K562 (cell line): ENCODE results near the gene COPS9. TPM values are rescaled to one million over a fixed set of nuclear protein-coding genes. Genes with fewer than 3 reads are reported as not detected.

Experiments
- ATAC-seq: fragments of 200-7000 bp; cut with Tn5 transposase; 3 replicates; pipeline ENCODE4 v1.9.1; 2020; ENCODE audit warnings: moderate library complexity
- BruUV-seq: library from RNA; stranded (reverse); fragments of 400-500 nt; replicated peaks from 2 replicates; lab custom pipeline; 2021; lab: Mats Ljungman, UMichigan
- CTCF ChIA-PET: fragments of 300-600 bp; formaldehyde crosslinking; extraction: SDS; loops from one replicate; lab custom pipeline; 2021; ENCODE audit warnings: low intra/inter-chr PET ratio; lab: Yijun Ruan, JAX
- POLR2A ChIA-PET: fragments of 300-600, 350-650 bp; sonication (Branson Sonifier 250); formaldehyde crosslinking; extraction: SDS; loops from one replicate; lab custom pipeline; 2021; ENCODE audit warnings: antibody characterized with exemption, inconsistent platforms; lab: Yijun Ruan, JAX
- DNase-seq, 4 experiments: peaks; one replicate each; pipeline versions ENCODE4 v3.0.0 to v3.0.0-alpha.2; 2011 to 2018; ENCODE audit warnings: low spot score in 3 of 4, mixed read lengths in 3 of 4; ENCODE audit errors: extremely low read depth in 1 of 4
- FAIRE-seq: peaks from 2 replicates; lab custom pipeline; 2011; peaks lifted over from hg19 to GRCh38; lab: Jason Lieb, UNC
- H2AFZ ChIP-seq: 2 replicates; pipeline ENCODE4 v1.6.0; 2011; ENCODE audit warnings: low read depth, low read length, control low read depth, inconsistent platforms
- H3K27ac ChIP-seq: fragments of 200-600 bp; 3 replicates; pipeline ENCODE4 v1.8.0; 2011; ENCODE audit warnings: low read depth, mild to moderate bottlenecking, control low read depth, inconsistent platforms, low read length, moderate library complexity, mixed read lengths; ENCODE audit errors: extremely low read depth
- H3K27me3 ChIP-seq, 2 experiments: fragments of 300-600 bp in 1 of 2; 2 replicates in 1 of 2; 3 replicates in 1 of 2; pipeline versions ENCODE4 v1.6.0 to v1.8.0; 2011; ENCODE audit warnings: inconsistent platforms in 2 of 2, low read length in 2 of 2, mild to moderate bottlenecking in 1 of 2, mixed read lengths in 1 of 2, moderate library complexity in 1 of 2; ENCODE audit not compliant: control insufficient read depth in 2 of 2, insufficient read depth in 2 of 2
- H3K36me3 ChIP-seq: fragments of 300-600 bp; 3 replicates; pipeline ENCODE4 v1.8.0; 2011; ENCODE audit warnings: mild to moderate bottlenecking, low read length, inconsistent platforms; ENCODE audit not compliant: control insufficient read depth, insufficient read depth
- H3K4me1 ChIP-seq, 2 experiments: fragments of 200-600 bp in 1 of 2; replicated peaks in 1 of 2; 2 replicates in 1 of 2; 3 replicates in 1 of 2; pipeline versions ENCODE4 v1.5.1 to v1.8.0; 2011; ENCODE audit warnings: inconsistent platforms in 2 of 2, low read length in 2 of 2, mild to moderate bottlenecking in 1 of 2, mixed read lengths in 1 of 2, moderate library complexity in 1 of 2; ENCODE audit not compliant: control insufficient read depth in 2 of 2, insufficient read depth in 2 of 2
- H3K4me2 ChIP-seq: 2 replicates; pipeline ENCODE4 v1.6.1; 2011; ENCODE audit warnings: low read length, control low read depth, inconsistent platforms, mixed read lengths; ENCODE audit not compliant: insufficient read depth
- H3K4me3 ChIP-seq: fragments of 200-600 bp; sonication (generic), shearing (Covaris generic); 2 replicates; pipeline ENCODE4 v1.5.1; 2016; ENCODE audit warnings: control low read depth, inconsistent platforms
- H3K79me2 ChIP-seq: fragments of 200-600 bp; 3 replicates; pipeline ENCODE4 v1.8.0; 2011; ENCODE audit warnings: low read length, inconsistent platforms; ENCODE audit not compliant: control insufficient read depth, insufficient read depth
- H3K9ac ChIP-seq, 2 experiments: 2 replicates each; pipeline versions ENCODE4 v1.6.0 to v1.6.1; 2011; ENCODE audit warnings: low read depth in 2 of 2, low read length in 2 of 2, control low read depth in 1 of 2, inconsistent platforms in 1 of 2, mild to moderate bottlenecking in 1 of 2, mixed read lengths in 1 of 2; ENCODE audit not compliant: insufficient read depth in 1 of 2
- H3K9me1 ChIP-seq: one replicate; pipeline ENCODE4 v1.6.0; 2011; ENCODE audit warnings: inconsistent platforms, mild to moderate bottlenecking, low read length, moderate library complexity; ENCODE audit not compliant: control insufficient read depth, insufficient read depth
- H3K9me3 ChIP-seq: replicated peaks from 2 replicates; pipeline ENCODE4 v1.5.1; 2011; ENCODE audit warnings: low read depth, low read length, inconsistent platforms; ENCODE audit not compliant: control insufficient read depth, insufficient read depth
- H4K20me1 ChIP-seq: replicated peaks from 2 replicates; pipeline ENCODE4 v1.6.1; 2011; ENCODE audit warnings: low read length, inconsistent platforms, mixed read lengths; ENCODE audit not compliant: control insufficient read depth, insufficient read depth
- E2F8 ChIP-seq: fragments of 450-650 bp; IDR thresholded peaks from 2 replicates; pipeline ENCODE4 v1.7.1; 2018; ENCODE audit warnings: mild to moderate bottlenecking, low read depth; ENCODE audit not compliant: partially characterized antibody
- MCM7 ChIP-seq, 2 experiments: fragments of 450-650 bp; IDR thresholded peaks; 2 replicates each; pipeline ENCODE4 v1.6.1; 2016 to 2018
- RBM15 ChIP-seq: fragments of 200-400 bp; formaldehyde crosslinking; IDR thresholded peaks from 2 replicates; pipeline ENCODE4 v1.6.1; 2018; ENCODE audit warnings: mild to moderate bottlenecking, low read length, moderate library complexity; ENCODE audit not compliant: insufficient read depth
- RBM34 ChIP-seq: fragments of 200-400 bp; formaldehyde crosslinking; IDR thresholded peaks from 2 replicates; pipeline ENCODE4 v1.6.1; 2018; ENCODE audit warnings: low read length, borderline replicate concordance; ENCODE audit not compliant: insufficient read depth
- THAP12 ChIP-seq: fragments of 250-450 bp; sonication (Bioruptor Pico); IDR thresholded peaks from 2 replicates; pipeline ENCODE4 v1.9.0; 2021; ENCODE audit warnings: mild to moderate bottlenecking, inconsistent platforms
- ZNF408 ChIP-seq: fragments of 250-450 bp; sonication (Bioruptor Pico); IDR thresholded peaks from 2 replicates; pipeline ENCODE4 v1.4.0; 2020; ENCODE audit warnings: low read depth, mild to moderate bottlenecking, moderate library complexity
- WGBS: fragments of 100-300 bp; shearing (Covaris generic); methylation state at CpG from one replicate; pipeline ENCODE4 v1.1.6; 2016; ENCODE audit warnings: low coverage, mixed read lengths; ENCODE audit not compliant: insufficient coverage; ENCODE audit errors: missing lambda C conversion rate; 5-methylcytosine and 5-hydroxymethylcytosine counted together
- in situ Hi-C: fragments of 300-500 bp; cut with MboI; formaldehyde crosslinking; loops from 4 replicates; pipeline ENCODE4 v1.15.0; 2018; ENCODE audit warnings: inconsistent platforms, mixed read lengths
- intact Hi-C: fragments of 100-400 bp; cut with micrococcal nuclease; formaldehyde crosslinking; loops from 2 replicates; pipeline ENCODE4 v1.14.2; 2022
- polyA plus RNA-seq, 8 experiments: library from polyadenylated mRNA; depleted of rRNA in 4 of 8; stranded (reverse) in 5 of 8; unstranded in 3 of 8; fragments of >200 nt; fragmentation: Nextera tagmentation in 2 of 8; fragmentation: Illumina TruSeq in 1 of 8; extraction: Ambion mirVana in 2 of 8; extraction: Trizol in 1 of 8; gene quantifications; 2 replicates each; pipeline versions ENCODE4 v1.2.1 to v1.2.3, GENCODE V29; 2011 to 2014; ENCODE audit warnings: inconsistent platforms in 1 of 8, missing spikeins in 1 of 8
- total RNA-seq, 7 experiments: library from RNA; depleted of rRNA in 6 of 7; stranded (reverse); fragments of >200 nt in 6 of 7; fragmentation: Illumina TruSeq in 2 of 7; extraction: Trizol in 2 of 7; gene quantifications; 2 replicates each; pipeline versions ENCODE4 v1.2.1 to v1.2.3, GENCODE V29; 2011 to 2021; ENCODE audit warnings: low replicate concordance in 1 of 7
- TF ChIP-seq, protein P1 (sequence below): fragments of 450-650 bp; formaldehyde crosslinking; IDR thresholded peaks from 2 replicates; pipeline ENCODE4 v1.4.0; 2020; ENCODE audit warnings: mild to moderate bottlenecking, moderate library complexity

The COPS9 gene
- total and polyA plus RNA-seq, 9 of the 15 experiments (the other 6 are each of a cell fraction or from before 2014, with no cell fraction given): 55.0 to 281 (median 99.9) TPM

GRCh38 chr2:240106765-240107476 lies 29.2 kb downstream of the COPS9 start (continued):
- no peak for TF ChIP-seq THAP12 (CRISPR knock-in tag)

GRCh38 chr2:240105982-240106381 lies 30.1 kb downstream of the COPS9 start:
- no peaks in the 10 kb centered on the region for H3K9me3 ChIP-seq
- no peak overlapping the region for H2AFZ ChIP-seq
- no TSS peak for BruUV-seq
- DNase-seq (no peak), FAIRE-seq (no peak), ATAC-seq (no peak)
- intact Hi-C loops (no loop called here), in situ Hi-C loops (no loop called here)
- no peak overlapping the region for H3K4me2 ChIP-seq
- H3K27ac ChIP-seq: no peak overlapping the region
- H4K20me1 ChIP-seq: no peaks in the 10 kb centered on the region
- no peaks in the 10 kb centered on the region for H3K79me2 ChIP-seq
- peaks cover 4 to 56% of the 10 kb centered on the region in 2 experiments; a peak in 3 of 5 replicates for H3K27me3 ChIP-seq
- ChIA-PET CTCF (no interaction called here), POLR2A (interaction anchor here (0.6 kb wide), 1 partner anchor 243 kb away, joined by 4 read pairs; no protein-coding TSS in a partner anchor)
- H3K9me1 ChIP-seq: no peaks in the 10 kb centered on the region
- 0% methylated on average over 9 of the region's 11 CpGs for WGBS
- no peaks in the 10 kb centered on the region for H3K4me1 ChIP-seq
- no peaks in the 10 kb centered on the region for H3K36me3 ChIP-seq
- H3K9ac ChIP-seq: no peak overlapping the region
- H3K4me3 ChIP-seq: no peak overlapping the region
- TF ChIP-seq, protein P1, sequence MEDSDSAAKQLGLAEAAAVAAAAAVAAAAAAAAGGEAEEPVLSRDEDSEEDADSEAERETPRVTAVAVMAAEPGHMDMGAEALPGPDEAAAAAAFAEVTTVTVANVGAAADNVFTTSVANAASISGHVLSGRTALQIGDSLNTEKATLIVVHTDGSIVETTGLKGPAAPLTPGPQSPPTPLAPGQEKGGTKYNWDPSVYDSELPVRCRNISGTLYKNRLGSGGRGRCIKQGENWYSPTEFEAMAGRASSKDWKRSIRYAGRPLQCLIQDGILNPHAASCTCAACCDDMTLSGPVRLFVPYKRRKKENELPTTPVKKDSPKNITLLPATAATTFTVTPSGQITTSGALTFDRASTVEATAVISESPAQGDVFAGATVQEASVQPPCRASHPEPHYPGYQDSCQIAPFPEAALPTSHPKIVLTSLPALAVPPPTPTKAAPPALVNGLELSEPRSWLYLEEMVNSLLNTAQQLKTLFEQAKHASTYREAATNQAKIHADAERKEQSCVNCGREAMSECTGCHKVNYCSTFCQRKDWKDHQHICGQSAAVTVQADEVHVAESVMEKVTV: no peak
- TF ChIP-seq ZNF408 (no peak), MCM7 (IDR thresholded peaks at IDR 0.05) (no peak), RBM34 (no peak), RBM15 (no peak), E2F8 (no peak)
